Naive thymus-derived CD8-positive, alpha-beta T cell (primary cell): ENCODE results near the gene TIMM44. TPM values are rescaled to one million over a fixed set of nuclear protein-coding genes. Genes with fewer than 3 reads are reported as not detected.
A peak's percentile ranks its signal among the peaks of the same experiment; 100 is the strongest.

Experiments used
- ATAC-seq, 2 donors: fragments of 150-1000 bp; cut with Tn5 transposase in 1 of 2; sonication (Bioruptor Pico), chemical (Tn5 transposase) in 1 of 2; 1 replicate in 1 of 2; 2 replicates in 1 of 2; pipeline ENCODE4 v1.10.0; 2021; ENCODE audit warnings: mild to moderate bottlenecking in 2 of 2, moderate library complexity in 2 of 2
- POLR2A ChIA-PET: fragments of 350-600 bp; sonication (Branson Sonifier 250); formaldehyde crosslinking; loops from one replicate; lab custom pipeline; 2021; ENCODE audit warnings: antibody characterized with exemption; lab: Charles Lee
- DNase-seq, 10 donors: peaks; one replicate each; pipeline versions ENCODE4 v3.0.0 to v3.0.0-alpha.2; 2020 to 2022
- H3K27ac Mint-ChIP-seq, 10 donors: one replicate each; pipeline ENCODE4 v1.8.0; 2020 to 2022; ENCODE audit warnings: mild to moderate bottlenecking in 10 of 10, mixed read lengths in 10 of 10, moderate library complexity in 4 of 10, inconsistent platforms in 1 of 10
- H3K27me3 Mint-ChIP-seq, 5 donors: one replicate each; pipeline ENCODE4 v1.8.0; 2021 to 2022; ENCODE audit warnings: mixed read lengths in 5 of 5
- H3K36me3 Mint-ChIP-seq, 3 donors: one replicate each; pipeline ENCODE4 v1.8.0; 2020 to 2022; ENCODE audit warnings: mixed read lengths in 3 of 3, mild to moderate bottlenecking in 2 of 3, inconsistent platforms in 1 of 3
- H3K4me1 Mint-ChIP-seq, 4 donors: one replicate each; pipeline ENCODE4 v1.8.0; 2021 to 2022; ENCODE audit warnings: mixed read lengths in 4 of 4
- H3K4me3 Mint-ChIP-seq, 10 donors: one replicate each; pipeline ENCODE4 v1.8.0; 2020 to 2022; ENCODE audit warnings: mild to moderate bottlenecking in 10 of 10, mixed read lengths in 10 of 10, moderate library complexity in 6 of 10, inconsistent platforms in 1 of 10
- H3K9me3 Mint-ChIP-seq, 9 donors: one replicate each; pipeline ENCODE4 v1.8.0; 2020 to 2022; ENCODE audit warnings: mixed read lengths in 9 of 9, mild to moderate bottlenecking in 3 of 9, inconsistent platforms in 1 of 9, moderate library complexity in 1 of 9
- polyA plus RNA-seq, 3 donors: library from polyadenylated mRNA; unstranded; fragments of 300-500 nt; fragmentation: Illumina TruSeq; gene quantifications; one replicate each; pipeline ENCODE4 v1.2.3, GENCODE V29; 2021
- total RNA-seq, 8 experiments: library from RNA in 2 of 8; stranded (reverse) in 2 of 8; gene quantifications; one replicate each; pipeline ENCODE4 v1.2.3 and lab custom pipeline; 2021 to 2026

The TIMM44 gene
- total and polyA plus RNA-seq, 5 experiments from 2014 or later = 9.9 to 86.9 (median 19.7) TPM

- Mint-ChIP-seq H3K4me1 (peaks cover 4 to 8% (median 7%) of the 10 kb centered on the region in 4 donors), H3K9me3 (no peaks in the 10 kb centered on the region), H3K27me3 (no peaks in the 10 kb centered on the region), H3K4me3 (no peak overlapping the region), H3K27ac (no peak overlapping the region), H3K36me3 (peaks cover 0 to 59% (median 5%) of the 10 kb centered on the region in 3 donors)
- DNase-seq = peak in 1 of 10 donors; percentile 15
- POLR2A ChIA-PET = no interaction called here
- no peak for ATAC-seq
Observed at GRCh38 chr19:7981661-7982060, 38.2 kb upstream of the TIMM44 start.

- Mint-ChIP-seq H3K4me1 (peaks cover 2 to 8% (median 6%) of the 10 kb centered on the region in 4 donors), H3K27ac (no peak overlapping the region), H3K9me3 (no peaks in the 10 kb centered on the region), H3K27me3 (no peaks in the 10 kb centered on the region), H3K4me3 (no peak overlapping the region), H3K36me3 (peaks cover 0 to 55% (median 5%) of the 10 kb centered on the region in 3 donors)
- POLR2A ChIA-PET = no interaction called here
- DNase-seq (peak in 1 of 10 donors; percentile 31), ATAC-seq (no peak)
Observed at GRCh38 chr19:7981199-7981598, 37.7 kb upstream of the TIMM44 start.

GRCh38 chr19:7980635-7981121 lies 37.2 kb upstream of the TIMM44 start:
- peaks cover 0 to 52% (median 5%) of the 10 kb centered on the region in 3 donors for H3K36me3 Mint-ChIP-seq
- ATAC-seq = no peak
- H3K4me1 Mint-ChIP-seq = peaks cover 2 to 8% (median 5%) of the 10 kb centered on the region in 4 donors
- peak in 1 of 10 donors; percentile 41 for DNase-seq
- H3K4me3 Mint-ChIP-seq = peak overlapping the region in 1 of 10 donors; percentile 19
- no peaks in the 10 kb centered on the region for H3K27me3 Mint-ChIP-seq
- POLR2A ChIA-PET = no interaction called here
- no peaks in the 10 kb centered on the region for H3K9me3 Mint-ChIP-seq
- H3K27ac Mint-ChIP-seq = peak overlapping the region in 1 of 10 donors; percentile 38

GRCh38 chr19:7980168-7980567 lies 36.7 kb upstream of the TIMM44 start:
- Mint-ChIP-seq H3K27me3 (no peaks in the 10 kb centered on the region), H3K4me3 (no peak overlapping the region), H3K27ac (peak overlapping the region in 1 of 10 donors; percentile 62), H3K4me1 (peaks cover 2 to 8% (median 5%) of the 10 kb centered on the region in 4 donors), H3K9me3 (no peaks in the 10 kb centered on the region), H3K36me3 (peaks cover 0 to 55% (median 5%) of the 10 kb centered on the region in 3 donors)
- POLR2A ChIA-PET = no interaction called here
- DNase-seq = peak in 1 of 10 donors; percentile 34
- ATAC-seq = no peak

- H3K36me3 Mint-ChIP-seq = peaks cover 0 to 55% (median 5%) of the 10 kb centered on the region in 3 donors
- POLR2A ChIA-PET = no interaction called here
- no peaks in the 10 kb centered on the region for H3K9me3 Mint-ChIP-seq
- H3K27me3 Mint-ChIP-seq = no peaks in the 10 kb centered on the region
- peak in 1 of 10 donors; percentile 32 for DNase-seq
- peaks cover 2 to 8% (median 5%) of the 10 kb centered on the region in 4 donors for H3K4me1 Mint-ChIP-seq
- no peak for ATAC-seq
- H3K4me3 Mint-ChIP-seq = no peak overlapping the region
- H3K27ac Mint-ChIP-seq = no peak overlapping the region
Observed at GRCh38 chr19:7979559-7979958, 36.1 kb upstream of the TIMM44 start.

GRCh38 chr19:7979011-7979410 lies 35.5 kb upstream of the TIMM44 start:
- POLR2A ChIA-PET = no interaction called here
- no peaks in the 10 kb centered on the region for H3K27me3 Mint-ChIP-seq
- no peak overlapping the region for H3K27ac Mint-ChIP-seq
- peaks cover 1 to 4% (median 3%) of the 10 kb centered on the region in 4 donors for H3K4me1 Mint-ChIP-seq
- DNase-seq (peak in 1 of 10 donors; percentile 41), ATAC-seq (no peak)
- peaks cover 0 to 58% (median 8%) of the 10 kb centered on the region in 3 donors for H3K36me3 Mint-ChIP-seq
- H3K4me3 Mint-ChIP-seq = no peak overlapping the region
- H3K9me3 Mint-ChIP-seq = no peaks in the 10 kb centered on the region

GRCh38 chr19:7978179-7978825 lies 34.8 kb upstream of the TIMM44 start:
- Mint-ChIP-seq H3K27ac (peak overlapping the region in 2 of 10 donors; percentile 22 to 45), H3K9me3 (no peaks in the 10 kb centered on the region), H3K4me3 (no peak overlapping the region), H3K27me3 (no peaks in the 10 kb centered on the region), H3K36me3 (peaks cover 0 to 59% (median 5%) of the 10 kb centered on the region in 3 donors), H3K4me1 (no peaks in the 10 kb centered on the region)
- POLR2A ChIA-PET = no interaction called here
- ATAC-seq = no peak
- DNase-seq = peak in 1 of 10 donors; percentile 51

- Mint-ChIP-seq H3K27me3 (no peaks in the 10 kb centered on the region), H3K36me3 (peaks cover 0 to 61% (median 5%) of the 10 kb centered on the region in 3 donors)
- POLR2A ChIA-PET = no interaction called here
Observed at GRCh38 chr19:7977723-7978040, 34.2 kb upstream of the TIMM44 start.

GRCh38 chr19:7977021-7977722 lies 33.7 kb upstream of the TIMM44 start:
- DNase-seq (peak in 1 of 10 donors; percentile 35), ATAC-seq (no peak)
- no peak overlapping the region for H3K4me3 Mint-ChIP-seq
- POLR2A ChIA-PET = no interaction called here
- H3K4me1 Mint-ChIP-seq = no peaks in the 10 kb centered on the region
- peaks cover 0 to 61% (median 5%) of the 10 kb centered on the region in 3 donors for H3K36me3 Mint-ChIP-seq
- H3K27me3 Mint-ChIP-seq = no peaks in the 10 kb centered on the region
- no peaks in the 10 kb centered on the region for H3K9me3 Mint-ChIP-seq
- no peak overlapping the region for H3K27ac Mint-ChIP-seq

More at GRCh38 chr19:7977723-7978040, 34.2 kb upstream of the TIMM44 start:
- ATAC-seq (no peak), DNase-seq (peak in 1 of 10 donors; percentile 26)
- Mint-ChIP-seq H3K4me3 (no peak overlapping the region), H3K4me1 (no peaks in the 10 kb centered on the region), H3K9me3 (no peaks in the 10 kb centered on the region), H3K27ac (no peak overlapping the region)

- DNase-seq (peak in 1 of 10 donors; percentile 26), ATAC-seq (no peak)
- POLR2A ChIA-PET = no interaction called here
- Mint-ChIP-seq H3K27me3 (no peaks in the 10 kb centered on the region), H3K36me3 (peaks cover 0 to 60% (median 5%) of the 10 kb centered on the region in 3 donors), H3K4me3 (no peak overlapping the region), H3K27ac (no peak overlapping the region), H3K9me3 (no peaks in the 10 kb centered on the region), H3K4me1 (no peaks in the 10 kb centered on the region)
Observed at GRCh38 chr19:7976461-7976860, 33.0 kb upstream of the TIMM44 start.

- no peak for ATAC-seq
- no peak overlapping the region for H3K27ac Mint-ChIP-seq
- H3K27me3 Mint-ChIP-seq = no peaks in the 10 kb centered on the region
- no peak overlapping the region for H3K4me3 Mint-ChIP-seq
- peaks cover 0 to 53% (median 3%) of the 10 kb centered on the region in 3 donors for H3K36me3 Mint-ChIP-seq
- POLR2A ChIA-PET = no interaction called here
- no peaks in the 10 kb centered on the region for H3K9me3 Mint-ChIP-seq
- no peaks in the 10 kb centered on the region for H3K4me1 Mint-ChIP-seq
- no peak for DNase-seq
Observed at GRCh38 chr19:7975037-7975436, 31.6 kb upstream of the TIMM44 start.

- Mint-ChIP-seq H3K36me3 (peaks cover 0 to 44% (median 3%) of the 10 kb centered on the region in 3 donors), H3K4me1 (no peaks in the 10 kb centered on the region), H3K9me3 (no peaks in the 10 kb centered on the region), H3K4me3 (no peak overlapping the region), H3K27me3 (no peaks in the 10 kb centered on the region), H3K27ac (no peak overlapping the region)
- POLR2A ChIA-PET = no interaction called here
- ATAC-seq (no peak), DNase-seq (no peak)
Observed at GRCh38 chr19:7973883-7974282, 30.4 kb upstream of the TIMM44 start.
